Measurements from ENCODE around the gene TIAM2.
A peak's percentile ranks its signal among the peaks of the same experiment; 100 is the strongest.

DNA sequence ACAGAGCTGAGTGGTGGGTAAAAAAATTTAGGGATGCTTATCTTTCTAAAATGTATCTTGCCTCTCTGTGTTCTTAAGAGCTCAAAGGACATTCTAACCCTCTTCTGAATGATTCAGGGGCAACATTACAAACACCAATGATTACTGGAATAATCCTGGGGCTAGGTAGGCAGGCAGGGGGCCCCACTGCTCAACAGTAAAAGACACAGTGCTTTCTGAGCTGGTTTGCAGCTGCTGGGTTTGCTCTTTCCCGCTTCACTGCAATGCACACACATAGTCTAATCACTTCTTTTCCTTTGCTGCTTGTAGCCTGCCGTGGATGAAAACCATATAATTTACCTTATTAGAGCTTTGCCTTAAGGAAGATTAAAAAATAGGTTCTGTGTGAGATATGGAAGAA lies 292.6 kb downstream of the TIAM2 start:
- TF ChIP-seq, protein P1, sequence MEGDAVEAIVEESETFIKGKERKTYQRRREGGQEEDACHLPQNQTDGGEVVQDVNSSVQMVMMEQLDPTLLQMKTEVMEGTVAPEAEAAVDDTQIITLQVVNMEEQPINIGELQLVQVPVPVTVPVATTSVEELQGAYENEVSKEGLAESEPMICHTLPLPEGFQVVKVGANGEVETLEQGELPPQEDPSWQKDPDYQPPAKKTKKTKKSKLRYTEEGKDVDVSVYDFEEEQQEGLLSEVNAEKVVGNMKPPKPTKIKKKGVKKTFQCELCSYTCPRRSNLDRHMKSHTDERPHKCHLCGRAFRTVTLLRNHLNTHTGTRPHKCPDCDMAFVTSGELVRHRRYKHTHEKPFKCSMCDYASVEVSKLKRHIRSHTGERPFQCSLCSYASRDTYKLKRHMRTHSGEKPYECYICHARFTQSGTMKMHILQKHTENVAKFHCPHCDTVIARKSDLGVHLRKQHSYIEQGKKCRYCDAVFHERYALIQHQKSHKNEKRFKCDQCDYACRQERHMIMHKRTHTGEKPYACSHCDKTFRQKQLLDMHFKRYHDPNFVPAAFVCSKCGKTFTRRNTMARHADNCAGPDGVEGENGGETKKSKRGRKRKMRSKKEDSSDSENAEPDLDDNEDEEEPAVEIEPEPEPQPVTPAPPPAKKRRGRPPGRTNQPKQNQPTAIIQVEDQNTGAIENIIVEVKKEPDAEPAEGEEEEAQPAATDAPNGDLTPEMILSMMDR (conservative IDR thresholded peaks at IDR 0.05; ENCODE audit: low read depth in 2 of 2): peak in 1 of 2 experiments; percentile 20; a peak in 1 of 4 replicates
- TF ChIP-seq, protein P2, sequence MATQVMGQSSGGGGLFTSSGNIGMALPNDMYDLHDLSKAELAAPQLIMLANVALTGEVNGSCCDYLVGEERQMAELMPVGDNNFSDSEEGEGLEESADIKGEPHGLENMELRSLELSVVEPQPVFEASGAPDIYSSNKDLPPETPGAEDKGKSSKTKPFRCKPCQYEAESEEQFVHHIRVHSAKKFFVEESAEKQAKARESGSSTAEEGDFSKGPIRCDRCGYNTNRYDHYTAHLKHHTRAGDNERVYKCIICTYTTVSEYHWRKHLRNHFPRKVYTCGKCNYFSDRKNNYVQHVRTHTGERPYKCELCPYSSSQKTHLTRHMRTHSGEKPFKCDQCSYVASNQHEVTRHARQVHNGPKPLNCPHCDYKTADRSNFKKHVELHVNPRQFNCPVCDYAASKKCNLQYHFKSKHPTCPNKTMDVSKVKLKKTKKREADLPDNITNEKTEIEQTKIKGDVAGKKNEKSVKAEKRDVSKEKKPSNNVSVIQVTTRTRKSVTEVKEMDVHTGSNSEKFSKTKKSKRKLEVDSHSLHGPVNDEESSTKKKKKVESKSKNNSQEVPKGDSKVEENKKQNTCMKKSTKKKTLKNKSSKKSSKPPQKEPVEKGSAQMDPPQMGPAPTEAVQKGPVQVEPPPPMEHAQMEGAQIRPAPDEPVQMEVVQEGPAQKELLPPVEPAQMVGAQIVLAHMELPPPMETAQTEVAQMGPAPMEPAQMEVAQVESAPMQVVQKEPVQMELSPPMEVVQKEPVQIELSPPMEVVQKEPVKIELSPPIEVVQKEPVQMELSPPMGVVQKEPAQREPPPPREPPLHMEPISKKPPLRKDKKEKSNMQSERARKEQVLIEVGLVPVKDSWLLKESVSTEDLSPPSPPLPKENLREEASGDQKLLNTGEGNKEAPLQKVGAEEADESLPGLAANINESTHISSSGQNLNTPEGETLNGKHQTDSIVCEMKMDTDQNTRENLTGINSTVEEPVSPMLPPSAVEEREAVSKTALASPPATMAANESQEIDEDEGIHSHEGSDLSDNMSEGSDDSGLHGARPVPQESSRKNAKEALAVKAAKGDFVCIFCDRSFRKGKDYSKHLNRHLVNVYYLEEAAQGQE (IDR thresholded peaks at IDR 0.05; ENCODE audit: unreplicated experiment): no peak
- TF ChIP-seq POLR2AphosphoS5 (IDR thresholded peaks at IDR 0.05; ENCODE audit: low read depth): no peak
- no peak for TF ChIP-seq EZH2 (IDR thresholded peaks at IDR 0.05; ENCODE audit: low read depth, unreplicated experiment)
- no peak for TF ChIP-seq EZH2phosphoT487 (IDR thresholded peaks at IDR 0.05; ENCODE audit: unreplicated experiment)
- no peak for TF ChIP-seq CREB1 (CRISPR knock-in tag; IDR thresholded peaks at IDR 0.05; ENCODE audit: low read depth)
- TF ChIP-seq, protein P3, sequence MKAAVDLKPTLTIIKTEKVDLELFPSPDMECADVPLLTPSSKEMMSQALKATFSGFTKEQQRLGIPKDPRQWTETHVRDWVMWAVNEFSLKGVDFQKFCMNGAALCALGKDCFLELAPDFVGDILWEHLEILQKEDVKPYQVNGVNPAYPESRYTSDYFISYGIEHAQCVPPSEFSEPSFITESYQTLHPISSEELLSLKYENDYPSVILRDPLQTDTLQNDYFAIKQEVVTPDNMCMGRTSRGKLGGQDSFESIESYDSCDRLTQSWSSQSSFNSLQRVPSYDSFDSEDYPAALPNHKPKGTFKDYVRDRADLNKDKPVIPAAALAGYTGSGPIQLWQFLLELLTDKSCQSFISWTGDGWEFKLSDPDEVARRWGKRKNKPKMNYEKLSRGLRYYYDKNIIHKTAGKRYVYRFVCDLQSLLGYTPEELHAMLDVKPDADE (IDR thresholded peaks at IDR 0.05): no peak
- no peak for TF ChIP-seq ZNF331 (CRISPR knock-in tag; IDR thresholded peaks at IDR 0.05; ENCODE audit: low read depth)
- no peak for TF ChIP-seq STAT1 (IDR thresholded peaks at IDR 0.05; ENCODE audit: unreplicated experiment)
